ENCODE measurements around the gene CD200. TPM values are rescaled to one million over a fixed set of nuclear protein-coding genes. Genes with fewer than 3 reads are reported as not detected.

CD200 gene
- total and polyA plus RNA-seq, 10 of the 15 experiments (the other 5 are each of a cell fraction or from before 2014, with no cell fraction given): 21.2 to 84.3 (median 33.2) TPM

DNA sequence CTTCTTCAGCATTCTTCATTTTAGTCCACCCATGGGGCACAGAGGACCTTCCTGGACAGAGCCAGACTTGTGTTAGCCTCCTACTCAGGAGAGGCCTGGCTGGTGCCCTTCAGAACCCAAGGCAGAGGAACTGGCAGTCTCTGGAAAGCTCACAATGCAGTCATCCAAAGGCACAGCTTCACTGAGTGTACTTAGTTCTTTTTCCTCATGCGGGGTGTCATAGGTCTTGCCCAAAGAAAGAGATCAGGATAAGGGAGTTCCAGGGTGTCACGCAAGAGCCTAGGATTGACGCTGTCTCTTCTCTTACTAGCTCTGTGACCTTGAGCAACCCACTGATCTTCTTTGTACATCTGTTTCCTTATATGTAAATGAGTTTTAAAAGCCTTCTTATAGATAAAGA, 58.7 kb downstream of the CD200 start (continued):
- no peak for TF ChIP-seq BACH1 (IDR thresholded peaks at IDR 0.05; ENCODE audit: borderline replicate concordance)
- TF ChIP-seq ZBED1 (IDR thresholded peaks at IDR 0.05; ENCODE audit: borderline replicate concordance): no peak
- TF ChIP-seq LARP7 (IDR thresholded peaks at IDR 0.05): no peak
- no peak for TF ChIP-seq NFIC (IDR thresholded peaks at IDR 0.05; ENCODE audit: low read depth, low read length)
- no peak for TF ChIP-seq ZNF217 (IDR thresholded peaks at IDR 0.05)
- no peak for TF ChIP-seq SREBF2 (IDR thresholded peaks at IDR 0.05; ENCODE audit: low read length)

DNA sequence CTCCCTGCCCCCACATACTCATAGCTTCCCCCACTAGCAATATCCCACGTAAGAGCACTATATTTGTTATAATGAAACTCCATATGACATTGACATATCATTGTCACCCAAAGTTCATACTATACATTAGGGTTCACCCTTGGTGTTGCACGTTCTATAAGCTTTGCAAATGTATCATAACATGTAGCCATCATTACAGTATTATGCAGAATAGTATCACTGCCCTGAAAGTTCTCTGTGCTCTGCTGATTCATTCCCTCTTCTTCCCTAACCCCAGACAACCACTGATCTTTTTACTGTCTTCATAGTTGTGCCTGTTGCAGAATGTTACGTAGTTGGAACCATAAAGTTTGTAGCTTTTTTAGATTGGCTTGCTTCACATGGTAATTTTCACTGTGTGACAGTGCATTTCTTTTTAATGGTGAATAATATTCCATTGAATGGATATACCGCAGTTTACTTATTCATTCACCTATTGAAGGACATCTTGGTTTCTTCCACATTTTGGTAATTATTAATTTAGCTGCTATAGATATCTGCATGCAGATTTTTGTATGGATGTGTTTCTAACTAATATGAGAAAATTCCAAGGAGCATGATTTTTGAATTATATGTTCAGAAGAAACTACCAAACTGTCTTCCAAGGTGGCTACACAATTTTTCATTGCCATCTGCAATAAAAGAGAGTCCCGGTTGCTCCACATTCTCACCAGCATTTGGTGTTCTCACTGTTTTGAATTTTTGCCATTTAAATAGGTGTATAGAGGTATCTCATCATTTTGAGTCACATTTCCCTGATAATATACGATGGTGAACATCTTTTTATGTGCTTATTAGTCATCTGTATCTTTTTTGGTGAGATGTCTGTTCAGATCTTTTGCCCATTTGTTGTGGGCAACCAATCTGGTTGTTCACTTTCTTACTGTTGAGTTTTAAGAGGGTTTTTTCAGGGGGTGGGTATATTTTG, 59.7 kb downstream of the CD200 start:
- H3K27me3 ChIP-seq (replicated peaks in 1 of 2; ENCODE audit: control insufficient read depth in 2 of 2, insufficient read depth in 2 of 2, low read length in 1 of 2): no peaks in the 10 kb centered on the region
- intact Hi-C loops (cut with micrococcal nuclease; ENCODE audit: unreplicated experiment): no loop called here
- TF ChIP-seq SUPT20H (IDR thresholded peaks at IDR 0.05; ENCODE audit: borderline replicate concordance, control insufficient read depth, low read depth, low read length) (no peak), MYC (IDR thresholded peaks at IDR 0.05; ENCODE audit: insufficient read depth, insufficient read length, insufficient replicate concordance, low read length, severe bottlenecking) (no peak), RUNX3 (IDR thresholded peaks at IDR 0.05; ENCODE audit: low read length) (no peak), CHD1 (IDR thresholded peaks at IDR 0.05; ENCODE audit: low read depth, low read length) (no peak)
- no peaks in the 10 kb centered on the region for H3K36me3 ChIP-seq (ENCODE audit: control insufficient read depth in 2 of 2, insufficient read depth in 2 of 2, low read length in 1 of 2)
- no peaks in the 10 kb centered on the region for H4K20me1 ChIP-seq (ENCODE audit: control insufficient read depth, insufficient read depth)
- ChIA-PET SMC1A (ENCODE audit: uncharacterized antibody, unreplicated experiment) (interaction anchor here (1.9 to 2.6 kb wide), 3 partner anchors 12 to 58 kb away, joined by 5 to 18 read pairs (median 7); no protein-coding TSS in a partner anchor), CTCF (interaction anchor here (1.2 to 1.5 kb wide), 2 partner anchors 12 to 14 kb away, joined by 3 to 4 read pairs; no protein-coding TSS in a partner anchor), POLR2A (no interaction called here), RAD21 (ENCODE audit: unreplicated experiment) (no interaction called here)
- no peak overlapping the region for H3K4me2 ChIP-seq (ENCODE audit: control insufficient read depth, insufficient read depth)
- no peak overlapping the region for H3K4me3 ChIP-seq
- no peak overlapping the region for H3K27ac ChIP-seq (ENCODE audit: control insufficient read depth, insufficient read depth)
- no peak overlapping the region for H2AFZ ChIP-seq (ENCODE audit: control insufficient read depth, low read depth, low read length)
- no peak for FAIRE-seq
- H3K79me2 ChIP-seq (ENCODE audit: control insufficient read depth, insufficient read depth, low read length): no peaks in the 10 kb centered on the region
- H3K9ac ChIP-seq (ENCODE audit: control insufficient read depth, insufficient read depth, low read length): no peak overlapping the region
- BruUV-seq (replicated peaks): no TSS peak
- no peaks in the 10 kb centered on the region; the same call in 1 of the 3 replicates for H3K9me3 ChIP-seq (replicated peaks; ENCODE audit: control insufficient read depth, insufficient read depth, low read length)
- in situ Hi-C loops (cut with MboI): no loop called here
- WGBS (ENCODE audit: insufficient coverage, insufficient replicate concordance, low lambda C conversion rate, missing lambda C conversion rate): 78% methylated on average over 6 of the region's 6 CpGs
- peaks cover 6% of the 10 kb centered on the region; the same call in 1 of the 2 replicates for H3K4me1 ChIP-seq (ENCODE audit: control insufficient read depth, insufficient read depth, low read length)
- DNase-seq (ENCODE audit: low read depth, low spot score): no peak
- no peak for ATAC-seq

All from GM12878 (cell line).